ENCODE data around the gene NKAPD1.

The NKAPD1 gene, protein sequence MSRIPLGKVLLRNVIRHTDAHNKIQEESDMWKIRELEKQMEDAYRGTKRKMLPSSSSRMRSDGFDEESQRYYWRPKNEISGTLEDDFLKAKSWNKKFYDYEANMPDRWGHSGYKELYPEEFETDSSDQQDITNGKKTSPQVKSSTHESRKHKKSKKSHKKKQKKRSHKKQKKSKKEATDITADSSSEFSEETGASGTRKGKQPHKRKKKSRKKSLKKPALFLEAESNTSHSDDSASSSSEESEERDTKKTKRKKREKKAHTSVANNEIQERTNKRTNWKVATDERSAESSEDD

DNA sequence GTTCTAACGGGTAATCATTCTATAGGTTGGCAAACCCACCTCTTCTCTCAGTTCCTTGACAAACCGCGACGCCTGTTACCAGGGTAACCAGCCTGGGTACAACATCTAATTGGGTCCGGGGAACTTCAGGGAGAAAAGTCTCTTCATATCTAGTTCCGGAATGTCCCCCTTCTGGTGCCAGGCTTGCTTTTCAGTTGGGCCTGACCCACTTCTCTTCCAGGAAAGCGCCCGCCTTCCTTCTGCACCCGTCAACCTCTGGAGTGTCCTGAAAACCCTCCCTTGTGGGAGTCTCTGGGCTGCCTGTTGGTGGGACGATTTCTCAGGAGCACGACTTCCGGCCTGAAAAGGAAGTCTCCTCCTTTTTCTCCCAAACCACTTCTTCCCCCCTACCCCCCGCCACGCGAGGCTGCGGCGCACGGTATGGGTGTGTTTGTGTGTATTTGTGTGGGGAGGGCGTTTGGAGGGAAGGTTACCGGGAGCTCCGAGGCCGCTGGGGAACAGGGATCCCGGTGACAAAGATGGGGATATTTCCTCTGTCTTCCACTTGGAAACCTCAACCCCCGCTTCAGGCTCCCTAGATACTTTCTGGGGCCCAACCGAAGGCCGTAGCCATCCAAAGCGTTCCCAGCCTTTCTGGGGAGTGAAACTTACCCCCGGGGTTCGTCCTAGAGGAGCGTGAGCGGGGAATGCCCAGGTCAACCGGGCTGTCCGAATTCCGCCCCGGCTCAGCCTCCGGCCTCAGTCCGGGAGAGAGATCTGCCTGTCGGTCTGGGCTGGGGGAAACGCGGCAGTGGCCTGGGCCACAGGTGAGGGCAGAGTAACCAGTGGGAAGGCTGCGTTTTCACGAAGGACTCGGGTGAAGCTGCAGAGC, at the start of gene NKAPD1, which contains the start of gene PIH1D2:
NKAPD1 (plus strand) TSS at position 359 of the 871 bp plus-strand sequence. CDS start 1,276 bp downstream, outside the sequence.
PIH1D2 (minus strand) TSS at position 77 of the 871 bp plus-strand sequence. CDS start 843 bp downstream, outside the sequence.
- TF ChIP-seq GATA2 (IDR thresholded peaks at IDR 0.05; ENCODE audit: low read depth, low read length): no peak
- TF ChIP-seq GATA3 (IDR thresholded peaks at IDR 0.05; ENCODE audit: low read depth, low read length): no peak

GRCh38 chr11:112024773-112025678, 49.1 kb upstream of the NKAPD1 start, which contains the start of gene DLAT:
DLAT (plus strand) TSS chr11:112025408; CDS start chr11:112025473, 65 bp downstream.
- TF ChIP-seq GATA3 (IDR thresholded peaks at IDR 0.05; ENCODE audit: low read depth, low read length) (no peak), GATA2 (IDR thresholded peaks at IDR 0.05; ENCODE audit: low read depth, low read length) (no peak)

DNA sequence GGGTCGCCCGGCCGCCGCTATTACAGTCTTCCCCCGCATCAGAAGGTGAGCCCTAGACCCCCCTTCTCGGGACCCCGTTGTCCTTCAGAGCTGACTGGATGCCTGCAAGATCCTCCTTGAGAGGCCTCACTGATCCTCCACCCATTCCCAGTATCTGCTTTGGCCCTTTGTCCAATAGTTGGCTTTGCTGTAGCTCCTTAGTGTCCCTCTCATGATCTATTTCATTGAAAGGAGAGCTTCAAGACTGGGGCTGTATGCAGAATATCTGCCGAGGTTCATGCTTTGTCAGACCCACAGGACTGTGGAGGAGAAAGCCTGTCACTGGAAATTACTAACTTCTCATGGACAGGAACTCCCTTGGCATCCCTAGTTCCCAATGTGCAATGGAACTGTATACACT, 48.4 kb upstream of the NKAPD1 start:
- TF ChIP-seq GATA2 (IDR thresholded peaks at IDR 0.05; ENCODE audit: low read depth, low read length) (no peak), GATA3 (IDR thresholded peaks at IDR 0.05; ENCODE audit: low read depth, low read length) (no peak)

DNA sequence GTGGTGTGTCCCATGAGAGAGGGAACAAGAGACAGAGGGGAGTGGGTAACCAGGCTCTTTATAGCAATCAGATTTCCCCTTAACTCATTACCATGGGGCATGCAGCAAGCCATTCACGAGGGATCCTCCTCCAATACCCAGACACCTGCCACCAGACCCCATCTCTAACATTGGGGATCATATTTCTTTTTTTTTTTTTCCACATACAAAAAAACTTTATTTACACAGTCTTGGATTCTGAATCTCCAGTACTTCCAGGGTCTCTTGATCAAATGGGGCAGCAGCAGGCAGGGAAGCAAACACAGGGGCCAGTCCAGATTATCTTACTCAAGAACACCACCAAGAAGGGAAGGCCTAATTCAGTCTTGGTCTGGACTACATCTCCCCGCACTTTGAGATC, 44.6 kb upstream of the NKAPD1 start:
- TF ChIP-seq GATA2 (IDR thresholded peaks at IDR 0.05; ENCODE audit: low read depth, low read length) (no peak), GATA3 (IDR thresholded peaks at IDR 0.05; ENCODE audit: low read depth, low read length) (no peak)

- no peak for TF ChIP-seq GATA2 (IDR thresholded peaks at IDR 0.05; ENCODE audit: low read depth, low read length)
- no peak for TF ChIP-seq GATA3 (IDR thresholded peaks at IDR 0.05; ENCODE audit: low read depth, low read length)
Observed at GRCh38 chr11:112033902-112034301, 40.2 kb upstream of the NKAPD1 start.

DNA sequence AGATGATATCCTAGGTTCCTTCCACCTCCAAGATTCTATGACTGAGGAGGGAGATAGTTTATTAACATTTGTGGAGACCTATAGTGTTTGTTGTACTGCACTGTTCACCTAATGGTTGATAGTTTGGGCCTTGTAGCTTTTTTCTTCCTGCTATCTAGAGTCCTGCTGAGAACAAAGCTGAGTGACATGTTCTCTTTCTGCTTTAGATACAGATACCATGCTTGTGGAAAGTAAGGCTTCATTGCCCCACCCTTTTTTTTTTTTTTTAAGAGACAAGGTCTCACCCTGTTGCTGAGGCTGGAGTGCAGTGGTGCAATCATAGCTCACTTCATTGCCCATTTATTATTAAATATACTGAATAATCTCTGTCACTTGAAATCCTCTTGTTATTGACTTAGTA, 36.6 kb upstream of the NKAPD1 start:
- no peak for TF ChIP-seq GATA3 (IDR thresholded peaks at IDR 0.05; ENCODE audit: low read depth, low read length)

DNA sequence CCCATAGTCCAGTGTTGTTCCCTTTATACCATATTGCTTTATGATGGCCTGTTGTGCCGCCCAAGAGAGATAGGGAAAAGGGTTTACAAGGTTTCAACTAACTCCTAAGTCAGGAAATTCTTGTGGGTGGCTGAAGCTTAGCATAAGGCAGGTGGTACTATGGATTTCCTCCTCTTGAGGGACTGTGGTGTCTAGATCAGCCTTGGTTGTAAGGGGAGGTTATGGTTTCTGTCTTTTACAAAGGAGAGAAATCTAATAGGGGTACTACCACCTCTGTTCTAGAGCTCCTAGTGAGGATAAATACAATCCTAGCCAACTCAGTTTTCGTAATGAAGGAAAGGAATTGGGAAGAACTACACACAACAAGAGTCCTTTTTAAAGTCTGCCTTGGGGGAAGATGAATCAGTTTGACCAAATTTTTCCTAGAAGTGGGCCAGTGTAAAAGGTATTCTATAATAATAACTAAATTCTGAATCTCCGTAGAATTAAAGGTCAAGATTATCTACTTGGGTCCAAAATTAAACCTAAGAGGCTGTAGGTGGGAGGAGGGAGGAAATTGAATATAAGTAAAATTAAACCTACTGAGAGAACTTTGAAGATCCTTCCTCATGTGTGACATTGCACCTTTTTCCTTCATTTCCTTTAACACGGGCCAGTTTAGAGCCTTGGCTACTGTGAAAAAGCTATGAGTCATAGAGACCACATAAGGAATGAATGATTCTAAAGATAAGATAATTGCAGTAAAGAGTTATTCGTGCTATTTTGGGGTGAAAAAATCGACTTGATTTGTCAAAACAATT, 31.7 kb upstream of the NKAPD1 start:
- TF ChIP-seq GATA3 (IDR thresholded peaks at IDR 0.05; ENCODE audit: low read depth, low read length): no peak
- no peak for TF ChIP-seq GATA2 (IDR thresholded peaks at IDR 0.05; ENCODE audit: low read depth, low read length)

GRCh38 chr11:112042961-112043304, 31.2 kb upstream of the NKAPD1 start:
- no peak for TF ChIP-seq GATA3 (IDR thresholded peaks at IDR 0.05; ENCODE audit: low read depth, low read length)
- TF ChIP-seq GATA2 (IDR thresholded peaks at IDR 0.05; ENCODE audit: low read depth, low read length): no peak

DNA sequence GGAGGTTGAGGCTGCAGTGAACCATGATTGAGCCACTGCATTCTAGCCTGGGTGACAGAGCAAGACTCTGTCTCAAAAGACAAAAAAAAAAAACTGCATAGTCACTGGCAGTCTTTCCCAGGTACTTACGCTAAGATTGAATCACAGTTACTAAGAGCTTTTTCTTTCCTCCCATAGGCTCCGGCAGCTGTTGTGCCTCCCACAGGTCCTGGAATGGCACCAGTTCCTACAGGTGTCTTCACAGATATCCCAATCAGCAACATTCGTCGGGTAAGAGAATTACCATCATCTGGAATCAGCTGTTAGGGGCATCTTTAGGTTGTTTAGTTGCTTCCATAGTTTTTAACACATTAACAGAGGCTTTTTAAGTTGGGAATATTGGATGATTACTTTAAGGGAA, 29.1 kb upstream of the NKAPD1 start:
- no peak for TF ChIP-seq GATA2 (IDR thresholded peaks at IDR 0.05; ENCODE audit: low read depth, low read length)
- TF ChIP-seq GATA3 (IDR thresholded peaks at IDR 0.05; ENCODE audit: low read depth, low read length): no peak

DNA sequence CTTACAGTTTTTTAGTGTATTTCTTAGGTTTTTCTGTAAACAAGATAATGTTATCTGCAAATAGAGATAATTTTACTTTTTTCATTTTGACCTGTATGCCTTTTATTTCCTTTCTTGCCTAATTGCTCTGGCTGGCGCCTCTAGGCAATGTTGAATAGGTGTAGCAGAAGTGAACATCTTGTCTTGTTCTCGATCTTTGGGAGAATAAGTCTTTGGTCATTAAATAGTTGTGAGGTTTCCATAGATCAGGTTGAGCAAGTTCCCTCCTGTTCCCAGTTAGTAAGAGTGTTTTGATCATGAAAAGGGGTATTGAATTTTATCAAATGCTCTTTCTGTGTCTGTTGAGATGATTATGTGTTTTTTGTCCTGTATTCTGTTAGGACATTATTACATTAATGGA, 24.3 kb upstream of the NKAPD1 start:
- TF ChIP-seq GATA3 (IDR thresholded peaks at IDR 0.05; ENCODE audit: low read depth, low read length): no peak
- no peak for TF ChIP-seq GATA2 (IDR thresholded peaks at IDR 0.05; ENCODE audit: low read depth, low read length)

DNA sequence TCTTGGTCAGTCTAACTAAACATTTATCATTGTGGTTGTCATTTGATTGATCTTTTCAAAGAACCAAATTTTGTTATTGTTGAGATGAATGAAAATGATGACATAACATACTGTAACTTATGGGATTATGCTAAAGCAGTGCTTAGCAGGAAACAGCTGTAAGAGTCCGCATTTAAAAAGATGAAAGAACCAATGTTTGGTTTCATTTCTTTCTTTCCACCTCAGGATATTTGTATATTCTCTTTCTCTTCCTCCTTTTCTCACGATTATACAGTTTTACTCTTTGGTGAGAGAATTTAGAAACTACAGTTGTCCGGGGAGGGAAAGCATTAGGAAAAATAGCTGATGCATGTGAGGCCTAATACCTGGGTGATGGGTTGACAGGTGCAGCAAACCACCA, 23.4 kb upstream of the NKAPD1 start:
- TF ChIP-seq GATA3 (IDR thresholded peaks at IDR 0.05; ENCODE audit: low read depth, low read length) (no peak), GATA2 (IDR thresholded peaks at IDR 0.05; ENCODE audit: low read depth, low read length) (no peak)

GRCh38 chr11:112051768-112052167, 22.3 kb upstream of the NKAPD1 start:
- TF ChIP-seq GATA2 (IDR thresholded peaks at IDR 0.05; ENCODE audit: low read depth, low read length) (no peak), GATA3 (IDR thresholded peaks at IDR 0.05; ENCODE audit: low read depth, low read length) (no peak)

GRCh38 chr11:112057170-112057569, 16.9 kb upstream of the NKAPD1 start:
- TF ChIP-seq GATA3 (IDR thresholded peaks at IDR 0.05; ENCODE audit: low read depth, low read length): no peak
- TF ChIP-seq GATA2 (IDR thresholded peaks at IDR 0.05; ENCODE audit: low read depth, low read length): no peak

Measured in SH-SY5Y (cell line).